DND-41 (cell line): ENCODE measurements around the gene RSPO3.

Source experiments
- ATAC-seq: fragments of 200-7000 bp; cut with Tn5 transposase; 3 replicates; pipeline ENCODE4 v1.9.1; 2021; ENCODE audit warnings: low read depth; ENCODE audit not compliant: insufficient read depth
- DNase-seq: peaks from one replicate; pipeline ENCODE4 v3.0.0-alpha.2; 2020
- H2AFZ ChIP-seq: 2 replicates; pipeline ENCODE4 v1.6.0; 2012; ENCODE audit warnings: low read depth, low read length
- H3K27ac ChIP-seq: 2 replicates; pipeline ENCODE4 v1.5.1; 2012; ENCODE audit warnings: low read length, inconsistent platforms
- H3K27me3 ChIP-seq: fragments of 200-600 bp; sonication (generic); 2 replicates; pipeline ENCODE4 v1.6.0; 2012; ENCODE audit warnings: low read length, mild to moderate bottlenecking, inconsistent platforms; ENCODE audit not compliant: insufficient read depth, poor library complexity
- H3K36me3 ChIP-seq: 2 replicates; pipeline ENCODE4 v1.5.1; 2012; ENCODE audit warnings: low read length, inconsistent platforms; ENCODE audit not compliant: insufficient read depth
- H3K4me1 ChIP-seq: 2 replicates; pipeline ENCODE4 v1.5.1; 2012; ENCODE audit warnings: mild to moderate bottlenecking, low read length; ENCODE audit not compliant: insufficient read depth
- H3K4me2 ChIP-seq: 2 replicates; pipeline ENCODE4 v1.6.0; 2012; ENCODE audit warnings: mild to moderate bottlenecking, moderate library complexity, low read length, inconsistent platforms; ENCODE audit not compliant: insufficient read depth
- H3K4me3 ChIP-seq, 2 experiments: fragments of 200-600 bp in 1 of 2; shearing (Covaris generic) in 1 of 2; 2 replicates each; pipeline ENCODE4 v1.5.1; 2012 to 2016; ENCODE audit warnings: inconsistent platforms in 2 of 2, low read length in 2 of 2, mild to moderate bottlenecking in 2 of 2, low read depth in 1 of 2, moderate library complexity in 1 of 2
- H3K79me2 ChIP-seq: 2 replicates; pipeline ENCODE4 v1.6.0; 2012; ENCODE audit warnings: low read length, inconsistent platforms; ENCODE audit not compliant: insufficient read depth
- H3K9ac ChIP-seq: 2 replicates; pipeline ENCODE4 v1.6.0; 2012; ENCODE audit warnings: low read depth, mild to moderate bottlenecking, inconsistent platforms, low read length, moderate library complexity
- H3K9me3 ChIP-seq: 2 replicates; pipeline ENCODE4 v1.5.1; 2012; ENCODE audit warnings: low read length, moderate library complexity, mild to moderate bottlenecking, inconsistent platforms; ENCODE audit not compliant: insufficient read depth, severe bottlenecking
- H4K20me1 ChIP-seq: 2 replicates; pipeline ENCODE4 v1.6.0; 2012; ENCODE audit warnings: low read length; ENCODE audit not compliant: insufficient read depth
- EZH2 ChIP-seq: IDR thresholded peaks from 3 replicates; pipeline ENCODE4 v1.6.1; 2012; ENCODE audit warnings: borderline replicate concordance, low read depth, mild to moderate bottlenecking, moderate library complexity, low read length, inconsistent platforms; ENCODE audit not compliant: severe bottlenecking
- TF ChIP-seq, protein P1 (sequence below): IDR thresholded peaks from 2 replicates; pipeline ENCODE4 v1.5.1; 2012; ENCODE audit warnings: borderline replicate concordance, low read length, moderate library complexity, mild to moderate bottlenecking; ENCODE audit not compliant: poor library complexity, severe bottlenecking; ENCODE audit errors: extremely low read depth

RSPO3 gene

DNA sequence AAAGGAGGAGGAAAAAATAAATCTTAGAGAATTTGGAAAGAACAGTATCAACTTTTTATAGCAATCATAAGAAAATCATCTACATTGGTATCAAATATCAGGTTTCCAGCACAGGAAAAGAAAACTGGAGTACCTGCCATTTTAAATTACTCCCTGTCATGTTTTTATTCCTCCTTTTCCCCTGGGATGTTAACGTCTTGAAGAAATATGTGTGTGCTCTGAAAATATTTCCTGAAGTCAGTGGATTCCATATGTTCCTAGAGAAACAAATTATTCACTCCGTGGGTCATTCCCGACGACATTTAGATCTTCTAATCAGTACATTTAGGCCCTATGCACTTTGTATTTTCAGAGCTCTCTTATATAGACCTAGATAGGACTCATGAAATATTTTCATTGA, 42.0 kb upstream of the RSPO3 start:
- Histone ChIP-seq H3K79me2 (no peaks in the 10 kb centered on the region), H3K4me3 (no peak overlapping the region), H3K36me3 (no peaks in the 10 kb centered on the region), H3K4me2 (no peak overlapping the region), H3K27me3 (no peaks in the 10 kb centered on the region), H3K27ac (no peak overlapping the region), H3K4me1 (no peaks in the 10 kb centered on the region), H3K9me3 (no peaks in the 10 kb centered on the region), H3K9ac (no peak overlapping the region), H2AFZ (no peak overlapping the region), H4K20me1 (no peaks in the 10 kb centered on the region)
- TF ChIP-seq EZH2, result no peak
- TF ChIP-seq, protein P1, sequence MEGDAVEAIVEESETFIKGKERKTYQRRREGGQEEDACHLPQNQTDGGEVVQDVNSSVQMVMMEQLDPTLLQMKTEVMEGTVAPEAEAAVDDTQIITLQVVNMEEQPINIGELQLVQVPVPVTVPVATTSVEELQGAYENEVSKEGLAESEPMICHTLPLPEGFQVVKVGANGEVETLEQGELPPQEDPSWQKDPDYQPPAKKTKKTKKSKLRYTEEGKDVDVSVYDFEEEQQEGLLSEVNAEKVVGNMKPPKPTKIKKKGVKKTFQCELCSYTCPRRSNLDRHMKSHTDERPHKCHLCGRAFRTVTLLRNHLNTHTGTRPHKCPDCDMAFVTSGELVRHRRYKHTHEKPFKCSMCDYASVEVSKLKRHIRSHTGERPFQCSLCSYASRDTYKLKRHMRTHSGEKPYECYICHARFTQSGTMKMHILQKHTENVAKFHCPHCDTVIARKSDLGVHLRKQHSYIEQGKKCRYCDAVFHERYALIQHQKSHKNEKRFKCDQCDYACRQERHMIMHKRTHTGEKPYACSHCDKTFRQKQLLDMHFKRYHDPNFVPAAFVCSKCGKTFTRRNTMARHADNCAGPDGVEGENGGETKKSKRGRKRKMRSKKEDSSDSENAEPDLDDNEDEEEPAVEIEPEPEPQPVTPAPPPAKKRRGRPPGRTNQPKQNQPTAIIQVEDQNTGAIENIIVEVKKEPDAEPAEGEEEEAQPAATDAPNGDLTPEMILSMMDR, result no peak
- DNase-seq (no peak), ATAC-seq (no peak)

DNA sequence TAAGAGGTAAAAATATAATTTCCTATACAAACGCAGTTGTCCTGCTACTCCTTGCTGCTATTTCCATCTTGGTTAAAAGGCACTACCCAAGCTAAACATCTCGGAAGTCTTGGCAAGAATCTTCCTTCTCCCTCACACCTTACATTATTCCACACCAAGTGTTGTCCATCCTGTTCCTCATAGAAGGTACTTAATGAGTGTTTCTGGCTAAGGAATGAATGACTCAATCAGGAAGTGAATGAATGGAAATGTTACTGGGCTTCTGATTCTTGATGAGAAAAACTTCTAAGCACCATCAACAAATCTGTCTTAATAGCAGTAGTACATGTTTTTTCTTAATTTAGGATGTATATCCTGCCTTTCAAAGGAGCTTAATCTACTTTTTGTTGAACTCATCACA, 40.6 kb upstream of the RSPO3 start:
- no peak for DNase-seq
- Histone ChIP-seq H3K27ac (no peak overlapping the region), H3K9ac (no peak overlapping the region), H3K4me1 (no peaks in the 10 kb centered on the region), H3K9me3 (no peaks in the 10 kb centered on the region), H4K20me1 (no peaks in the 10 kb centered on the region), H3K36me3 (no peaks in the 10 kb centered on the region), H3K4me3 (no peak overlapping the region), H3K4me2 (no peak overlapping the region), H3K27me3 (no peaks in the 10 kb centered on the region), H3K79me2 (no peaks in the 10 kb centered on the region), H2AFZ (no peak overlapping the region)
- ATAC-seq, result no peak
- TF ChIP-seq, protein P1, result no peak
- no peak for TF ChIP-seq EZH2

DNA sequence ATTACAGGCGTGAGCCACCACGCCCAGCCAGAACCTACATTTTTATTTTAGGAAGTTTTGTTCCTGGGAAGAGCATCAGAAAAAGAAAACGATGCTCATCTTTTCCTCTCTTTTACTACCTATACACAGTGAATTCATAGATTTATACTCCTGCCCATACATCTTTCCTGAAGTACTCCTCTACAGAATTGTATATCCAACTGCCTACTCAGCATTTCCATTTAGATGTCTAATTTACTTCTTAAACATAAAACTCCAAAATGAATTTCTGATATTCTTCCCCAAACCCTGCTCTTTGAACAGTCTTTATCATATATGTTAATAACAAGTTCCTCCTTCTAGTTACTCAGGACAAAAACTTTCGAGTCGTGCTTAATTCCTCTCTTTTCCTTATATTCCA, 39.8 kb upstream of the RSPO3 start:
- Histone ChIP-seq H2AFZ (no peak overlapping the region), H3K9me3 (no peaks in the 10 kb centered on the region), H3K4me2 (no peak overlapping the region), H3K4me1 (no peaks in the 10 kb centered on the region), H3K27ac (no peak overlapping the region), H3K36me3 (no peaks in the 10 kb centered on the region), H3K79me2 (no peaks in the 10 kb centered on the region), H3K4me3 (no peak overlapping the region), H4K20me1 (no peaks in the 10 kb centered on the region), H3K27me3 (no peaks in the 10 kb centered on the region), H3K9ac (no peak overlapping the region)
- no peak for TF ChIP-seq EZH2
- TF ChIP-seq, protein P1, result no peak
- no peak for DNase-seq
- ATAC-seq, result no peak

DNA sequence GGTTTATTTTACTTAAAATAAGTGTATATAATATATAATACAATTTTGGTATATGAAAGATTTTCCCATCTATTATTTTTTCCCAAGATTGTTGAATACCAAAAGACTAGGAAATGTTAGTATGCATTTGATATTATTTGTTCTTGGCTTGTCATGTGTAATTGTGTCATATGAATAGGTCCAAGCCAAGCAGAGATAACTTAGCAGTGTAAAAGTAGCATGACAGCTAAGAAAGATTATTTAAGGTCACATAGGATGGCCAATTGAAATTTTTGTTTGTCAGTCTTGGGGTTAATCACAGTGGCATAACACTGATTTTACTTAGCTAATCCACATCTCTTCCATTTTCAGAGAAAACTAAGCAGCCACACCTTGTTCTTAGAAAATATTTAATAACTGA, 38.8 kb upstream of the RSPO3 start:
- Histone ChIP-seq H3K79me2 (no peaks in the 10 kb centered on the region), H3K27ac (no peak overlapping the region), H3K9ac (no peak overlapping the region), H3K36me3 (no peaks in the 10 kb centered on the region), H4K20me1 (no peaks in the 10 kb centered on the region), H3K4me1 (no peaks in the 10 kb centered on the region), H3K4me3 (no peak overlapping the region), H3K27me3 (no peaks in the 10 kb centered on the region), H3K4me2 (no peak overlapping the region), H3K9me3 (no peaks in the 10 kb centered on the region), H2AFZ (no peak overlapping the region)
- no peak for TF ChIP-seq EZH2
- TF ChIP-seq, protein P1, result no peak
- no peak for ATAC-seq
- DNase-seq, result no peak
